ENCODE results near the gene FLII.
A peak's percentile ranks its signal among the peaks of the same experiment; 100 is the strongest.

Gene FLII

GRCh38 chr17:18260332-18261145 is 2.0 kb upstream of the FLII start, which contains the start of gene MIEF2:
MIEF2 (plus strand) TSS chr17:18260662; CDS start chr17:18262721, 2,059 bp downstream.
- peak; percentile 89 for DNase-seq

GRCh38 chr17:18259621-18260331 is 1.2 kb upstream of the FLII start:
- no peak for DNase-seq

- DNase-seq: peak; percentile 47
Observed at GRCh38 chr17:18257982-18258355, 569 bp downstream of the FLII start.

- no peak for DNase-seq
Observed at GRCh38 chr17:18257268-18257981, 1.1 kb downstream of the FLII start.

- DNase-seq: no peak
Observed at GRCh38 chr17:18256776-18257175, 1.8 kb downstream of the FLII start.

- DNase-seq: no peak
Observed at GRCh38 chr17:18256351-18256750, 2.2 kb downstream of the FLII start.

GRCh38 chr17:18254888-18255649 is 3.5 kb downstream of the FLII start:
- no peak for DNase-seq

- DNase-seq: no peak
Observed at GRCh38 chr17:18253947-18254821, 4.4 kb downstream of the FLII start.

- DNase-seq: no peak
Observed at GRCh38 chr17:18253187-18253884, 5.2 kb downstream of the FLII start.

- DNase-seq: no peak
Observed at GRCh38 chr17:18252160-18252559, 6.4 kb downstream of the FLII start.

GRCh38 chr17:18251204-18251603 is 7.3 kb downstream of the FLII start:
- no peak for DNase-seq

- DNase-seq: no peak
Observed at GRCh38 chr17:18250708-18251107, 7.8 kb downstream of the FLII start.

- DNase-seq: no peak
Observed at GRCh38 chr17:18250259-18250658, 8.3 kb downstream of the FLII start.

GRCh38 chr17:18248811-18249210 is 9.7 kb downstream of the FLII start:
- DNase-seq: no peak

- peak; percentile 70 for DNase-seq
Observed at GRCh38 chr17:18248300-18248731, 10.2 kb downstream of the FLII start.

GRCh38 chr17:18247613-18248001 is 10.9 kb downstream of the FLII start:
- DNase-seq: no peak

GRCh38 chr17:18246880-18247612 is 11.5 kb downstream of the FLII start:
- no peak for DNase-seq

GRCh38 chr17:18246109-18246725 is 12.3 kb downstream of the FLII start:
- DNase-seq: no peak

GRCh38 chr17:18245038-18245776 is 13.3 kb downstream of the FLII start:
- DNase-seq: no peak
